Measurements from ENCODE around the gene C1orf167. TPM values are rescaled to one million over a fixed set of nuclear protein-coding genes. Genes with fewer than 3 reads are reported as not detected.

Gene C1orf167
- total RNA-seq, 1 experiment from 2014 or later, result 0.39 TPM

DNA sequence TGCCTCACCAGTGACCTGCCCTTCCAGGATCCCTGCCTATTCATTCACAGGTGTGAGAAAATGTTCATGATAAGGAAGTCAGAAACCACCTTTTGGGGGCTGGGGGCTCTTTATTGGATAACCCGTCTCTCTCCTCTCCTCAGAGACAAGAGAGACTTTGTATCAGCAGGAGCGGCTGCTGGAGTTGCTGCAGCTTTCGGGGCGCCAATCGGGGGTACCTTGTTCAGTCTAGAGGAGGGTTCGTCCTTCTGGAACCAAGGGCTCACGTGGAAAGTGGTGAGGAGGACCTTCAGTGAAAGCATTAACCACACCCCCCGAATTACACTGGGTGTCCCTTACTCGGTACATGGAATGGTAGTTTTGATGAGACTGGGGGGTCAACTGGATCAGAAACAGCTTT is 65.0 kb downstream of the C1orf167 start:
- TF ChIP-seq, protein P1, sequence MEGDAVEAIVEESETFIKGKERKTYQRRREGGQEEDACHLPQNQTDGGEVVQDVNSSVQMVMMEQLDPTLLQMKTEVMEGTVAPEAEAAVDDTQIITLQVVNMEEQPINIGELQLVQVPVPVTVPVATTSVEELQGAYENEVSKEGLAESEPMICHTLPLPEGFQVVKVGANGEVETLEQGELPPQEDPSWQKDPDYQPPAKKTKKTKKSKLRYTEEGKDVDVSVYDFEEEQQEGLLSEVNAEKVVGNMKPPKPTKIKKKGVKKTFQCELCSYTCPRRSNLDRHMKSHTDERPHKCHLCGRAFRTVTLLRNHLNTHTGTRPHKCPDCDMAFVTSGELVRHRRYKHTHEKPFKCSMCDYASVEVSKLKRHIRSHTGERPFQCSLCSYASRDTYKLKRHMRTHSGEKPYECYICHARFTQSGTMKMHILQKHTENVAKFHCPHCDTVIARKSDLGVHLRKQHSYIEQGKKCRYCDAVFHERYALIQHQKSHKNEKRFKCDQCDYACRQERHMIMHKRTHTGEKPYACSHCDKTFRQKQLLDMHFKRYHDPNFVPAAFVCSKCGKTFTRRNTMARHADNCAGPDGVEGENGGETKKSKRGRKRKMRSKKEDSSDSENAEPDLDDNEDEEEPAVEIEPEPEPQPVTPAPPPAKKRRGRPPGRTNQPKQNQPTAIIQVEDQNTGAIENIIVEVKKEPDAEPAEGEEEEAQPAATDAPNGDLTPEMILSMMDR (conservative IDR thresholded peaks at IDR 0.05), result no peak
- H3K4me2 ChIP-seq (ENCODE audit: insufficient read depth, insufficient read length, low read length), result no peak overlapping the region
- no peaks in the 10 kb centered on the region for H3K4me1 ChIP-seq (ENCODE audit: insufficient read depth, low read length)
- H2BK5ac ChIP-seq (ENCODE audit: insufficient read length, low read length), result no peak overlapping the region
- H3K14ac ChIP-seq (ENCODE audit: insufficient read depth, low read length), result no peak overlapping the region
- H2BK15ac ChIP-seq (ENCODE audit: low read depth, low read length), result no peak overlapping the region
- no peak overlapping the region for H4K5ac ChIP-seq (ENCODE audit: insufficient read length, low read depth, low read length)
- no peaks in the 10 kb centered on the region for H3K23me2 ChIP-seq (ENCODE audit: insufficient read length, low read depth, low read length, poor library complexity, severe bottlenecking)
- H2AK5ac ChIP-seq (ENCODE audit: insufficient read length, low read length), result no peak overlapping the region
- no peaks in the 10 kb centered on the region for H3K27me3 Mint-ChIP-seq (ENCODE audit: low read depth)
- no peak overlapping the region for H4K8ac ChIP-seq (replicated peaks; ENCODE audit: insufficient read length, low read depth, low read length)
- H3K4me1 Mint-ChIP-seq, result no peaks in the 10 kb centered on the region
- H3K4me3 Mint-ChIP-seq, result no peak overlapping the region
- H3K23ac ChIP-seq (ENCODE audit: insufficient read length, low read depth, low read length), result no peak overlapping the region
- no peaks in the 10 kb centered on the region for H3K9me3 ChIP-seq (ENCODE audit: control insufficient read depth, low read depth, low read length)
- no peaks in the 10 kb centered on the region for H3K79me2 ChIP-seq (ENCODE audit: insufficient read depth, low read length)
- H3T11ph ChIP-seq (ENCODE audit: low read length), result no peak overlapping the region
- H3K36me3 Mint-ChIP-seq (ENCODE audit: insufficient read depth in 1 of 3, low read depth in 3 of 3), result peaks cover 23 to 80% (median 41%) of the 10 kb centered on the region in 3 experiments
- H3K27ac Mint-ChIP-seq, result no peak overlapping the region
- H3K27me3 ChIP-seq (ENCODE audit: insufficient read depth, low read length), result no peaks in the 10 kb centered on the region
- no peak overlapping the region for H2BK20ac ChIP-seq (ENCODE audit: low read depth, low read length, poor library complexity, severe bottlenecking)
- no peaks in the 10 kb centered on the region for H3K9me3 Mint-ChIP-seq
- peaks cover 2% of the 10 kb centered on the region for H4K20me1 ChIP-seq (ENCODE audit: control insufficient read depth, insufficient read depth, insufficient read length)
- H3K27ac ChIP-seq (ENCODE audit: insufficient read length, low read depth, low read length), result no peak overlapping the region
- no peak overlapping the region for H2BK120ac ChIP-seq (ENCODE audit: low read depth, low read length, poor library complexity, severe bottlenecking)
- H3K79me1 ChIP-seq (ENCODE audit: insufficient read depth, low read depth, low read length, poor library complexity, severe bottlenecking), result no peaks in the 10 kb centered on the region
- no peak overlapping the region for H3K18ac ChIP-seq (ENCODE audit: insufficient read length, low read depth, low read length)
- no peak overlapping the region for H2AFZ ChIP-seq (ENCODE audit: low read length)
- WGBS (ENCODE audit: extremely low coverage, insufficient read length, low lambda C conversion rate), result no CpG with 5 or more reads among the region's 9 CpGs
- no peak overlapping the region for H2BK12ac ChIP-seq (ENCODE audit: insufficient read length, low read depth, low read length)
- DNase-seq, result no peak
- no peak overlapping the region for H3K4ac ChIP-seq (ENCODE audit: low read depth, low read length)
- no peak overlapping the region for H3K9ac ChIP-seq (ENCODE audit: extremely low read depth, insufficient read length, low read length)
- no peak overlapping the region for H3K56ac ChIP-seq (ENCODE audit: insufficient read length, low read depth, low read length)
- no peak overlapping the region for H4K91ac ChIP-seq (ENCODE audit: insufficient read length, low read depth, low read length)
